HG02763 (cell line): ENCODE measurements around the gene STK32C.
"Not testable (repeated sequence)": the region's sequence is repeated elsewhere in the genome, so short reads cannot be mapped to it uniquely, and the experiment has no call there.

ENCODE experiments used
- ATAC-seq: cut with Tn5 transposase; IDR thresholded peaks from one replicate; pipeline ENCODE4 v1.9.1; 2021; ENCODE audit warnings: mild to moderate bottlenecking, moderate library complexity; ENCODE audit not compliant: unreplicated experiment

Gene STK32C

DNA sequence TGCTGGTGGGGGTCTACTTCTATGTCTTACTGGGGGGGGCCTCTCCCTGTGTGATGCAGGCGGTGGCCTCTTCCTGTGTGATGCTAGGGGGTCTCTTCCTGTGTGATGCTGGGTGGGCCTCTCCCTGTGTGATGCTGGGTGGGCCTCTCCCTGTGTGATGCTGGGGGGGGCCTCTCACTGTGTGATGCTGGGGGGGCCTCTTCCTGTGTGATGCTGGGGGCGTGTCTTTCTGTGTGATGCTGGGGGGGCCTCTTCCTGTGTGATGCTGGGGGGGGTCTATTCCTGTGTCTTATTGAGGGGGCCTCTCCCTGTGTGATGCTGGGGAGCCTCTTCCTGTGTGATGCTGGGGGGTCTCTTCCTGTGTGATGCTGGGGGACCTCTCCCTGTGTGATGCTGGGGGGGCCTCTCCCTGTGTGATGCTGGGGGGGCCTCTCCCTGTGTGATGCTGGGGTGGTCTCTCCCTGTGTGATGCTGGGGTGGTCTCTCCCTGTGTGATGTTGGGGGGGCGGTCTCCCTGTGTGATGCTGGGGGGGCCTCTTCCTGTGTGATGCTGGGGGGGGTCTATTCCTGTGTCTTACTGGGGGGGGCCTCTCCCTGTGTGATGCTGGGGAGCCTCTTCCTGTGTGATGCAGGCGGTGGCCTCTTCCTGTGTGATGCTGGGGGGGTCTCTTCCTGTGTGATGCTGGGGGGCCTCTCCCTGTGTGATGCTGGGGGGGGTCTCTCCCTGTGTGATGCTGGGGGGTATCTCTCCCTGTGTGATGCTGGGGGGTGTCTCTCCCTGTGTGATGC, 146.7 kb downstream of the STK32C start:
- ATAC-seq, result not testable (repeated sequence)

DNA sequence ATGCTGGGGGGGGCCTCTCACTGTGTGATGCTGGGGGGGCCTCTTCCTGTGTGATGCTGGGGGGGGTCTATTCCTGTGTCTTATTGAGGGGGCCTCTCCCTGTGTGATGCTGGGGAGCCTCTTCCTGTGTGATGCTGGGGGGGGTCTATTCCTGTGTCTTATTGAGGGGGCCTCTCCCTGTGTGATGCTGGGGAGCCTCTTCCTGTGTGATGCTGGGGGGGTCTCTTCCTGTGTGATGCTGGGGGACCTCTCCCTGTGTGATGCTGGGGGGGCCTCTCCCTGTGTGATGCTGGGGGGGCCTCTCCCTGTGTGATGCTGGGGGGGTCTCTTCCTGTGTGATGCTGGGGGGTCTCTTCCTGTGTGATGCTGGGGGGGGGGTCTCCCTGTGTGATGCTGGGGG, 147.5 kb downstream of the STK32C start:
- ATAC-seq, result not testable (repeated sequence)

DNA sequence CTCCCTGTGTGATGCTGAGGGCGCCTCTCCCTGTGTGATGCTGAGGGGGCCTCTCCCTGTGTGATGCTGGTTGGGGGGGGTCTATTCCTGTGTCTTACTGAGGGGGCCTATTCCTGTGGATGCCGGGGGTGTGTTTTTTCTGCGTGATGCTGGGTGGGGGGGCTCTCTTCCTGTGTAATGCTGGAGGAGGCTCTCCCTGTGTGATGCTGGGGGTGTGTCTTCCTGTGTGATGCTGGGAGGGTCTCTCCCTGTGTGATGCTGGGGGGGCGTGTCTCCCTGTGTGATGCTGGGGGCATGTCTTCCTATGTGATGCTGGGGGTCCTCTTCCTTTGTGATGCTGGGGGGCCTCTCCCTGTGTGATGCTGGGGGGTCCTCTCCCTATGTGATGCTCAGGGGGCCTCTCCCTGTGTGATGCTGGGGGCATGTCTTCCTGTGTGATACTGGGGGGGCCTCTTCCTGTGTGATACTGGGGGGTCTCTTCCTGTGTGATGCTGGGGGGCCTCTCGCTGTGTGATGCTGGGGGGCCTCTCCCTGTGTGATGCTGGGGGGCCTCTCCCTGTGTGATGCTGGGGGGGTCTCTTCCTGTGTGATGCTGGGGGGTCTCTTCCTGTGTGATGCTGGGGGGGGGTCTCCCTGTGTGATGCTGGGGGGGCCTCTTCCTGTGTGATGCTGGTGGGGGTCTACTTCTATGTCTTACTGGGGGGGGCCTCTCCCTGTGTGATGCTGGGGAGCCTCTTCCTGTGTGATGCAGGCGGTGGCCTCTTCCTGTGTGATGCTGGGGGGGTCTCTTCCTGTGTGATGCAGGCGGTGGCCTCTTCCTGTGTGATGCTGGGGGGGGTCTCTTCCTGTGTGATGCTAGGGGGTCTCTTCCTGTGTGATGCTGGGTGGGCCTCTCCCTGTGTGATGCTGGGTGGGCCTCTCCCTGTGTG, 148.2 kb downstream of the STK32C start:
- not testable (repeated sequence) for ATAC-seq

DNA sequence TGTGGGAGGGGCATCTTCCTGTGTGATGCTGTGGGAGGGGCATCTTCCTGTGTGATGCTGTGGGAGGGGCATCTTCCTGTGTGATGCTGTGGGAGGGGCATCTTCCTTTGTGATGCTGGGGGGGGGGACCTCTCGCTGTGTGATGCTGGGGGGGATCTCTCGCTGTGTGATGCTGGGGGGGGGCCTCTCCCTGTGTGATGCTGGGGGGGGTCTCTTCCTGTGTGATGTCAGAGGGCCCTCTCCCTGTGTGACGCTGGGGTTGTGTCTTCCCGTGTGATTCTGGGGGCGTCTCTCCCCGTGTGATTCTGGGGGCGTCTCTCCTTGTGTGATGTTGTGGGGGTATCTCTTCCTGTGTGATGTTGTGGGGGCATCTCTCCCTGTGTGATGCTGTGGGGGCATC, 148.9 kb downstream of the STK32C start:
- no peak for ATAC-seq

DNA sequence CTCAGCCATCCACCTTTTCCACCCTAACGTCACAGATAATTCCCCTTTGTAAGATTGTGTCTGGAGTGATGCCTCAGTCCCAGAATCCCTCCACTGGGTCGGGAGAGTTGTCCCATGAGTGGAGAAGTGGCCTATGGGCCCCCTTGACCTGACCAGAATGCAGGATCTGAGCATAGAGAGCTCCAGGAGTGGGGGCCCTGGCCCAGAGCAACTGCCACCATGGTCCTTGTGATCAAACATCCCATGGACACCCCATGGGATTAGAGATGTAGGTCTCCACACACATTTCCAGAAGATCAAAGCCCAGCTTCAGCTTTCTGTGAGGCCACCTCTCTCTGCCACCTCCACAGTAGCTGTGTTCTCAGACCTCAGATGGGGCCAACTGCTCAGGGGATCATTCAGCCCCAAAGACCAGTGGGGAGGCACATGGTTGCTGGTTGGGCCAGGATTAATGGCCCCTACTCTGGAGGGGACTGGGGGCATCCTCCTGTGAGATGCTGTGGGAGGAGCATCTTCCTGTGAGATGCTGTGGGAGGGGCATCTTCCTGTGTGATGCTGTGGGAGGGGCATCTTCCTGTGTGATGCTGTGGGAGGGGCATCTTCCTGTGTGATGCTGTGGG, 149.5 kb downstream of the STK32C start:
- ATAC-seq, result no peak
